HG03025 (cell line): Measurements from ENCODE around the gene CDK8.
"Not testable (repeated sequence)": the region's sequence is repeated elsewhere in the genome, so short reads cannot be mapped to it uniquely, and the experiment has no call there.

Source experiments
- ATAC-seq: cut with Tn5 transposase; IDR thresholded peaks from one replicate; pipeline ENCODE4 v1.9.1; 2021; ENCODE audit warnings: mild to moderate bottlenecking, moderate library complexity; ENCODE audit not compliant: unreplicated experiment, low FRiP score

The CDK8 gene

GRCh38 chr13:26252006-26252405 lies 1.9 kb upstream of the CDK8 start:
- not testable (repeated sequence) for ATAC-seq

- ATAC-seq, result no peak
Measured at GRCh38 chr13:26253262-26253786, 605 bp upstream of the CDK8 start.

DNA sequence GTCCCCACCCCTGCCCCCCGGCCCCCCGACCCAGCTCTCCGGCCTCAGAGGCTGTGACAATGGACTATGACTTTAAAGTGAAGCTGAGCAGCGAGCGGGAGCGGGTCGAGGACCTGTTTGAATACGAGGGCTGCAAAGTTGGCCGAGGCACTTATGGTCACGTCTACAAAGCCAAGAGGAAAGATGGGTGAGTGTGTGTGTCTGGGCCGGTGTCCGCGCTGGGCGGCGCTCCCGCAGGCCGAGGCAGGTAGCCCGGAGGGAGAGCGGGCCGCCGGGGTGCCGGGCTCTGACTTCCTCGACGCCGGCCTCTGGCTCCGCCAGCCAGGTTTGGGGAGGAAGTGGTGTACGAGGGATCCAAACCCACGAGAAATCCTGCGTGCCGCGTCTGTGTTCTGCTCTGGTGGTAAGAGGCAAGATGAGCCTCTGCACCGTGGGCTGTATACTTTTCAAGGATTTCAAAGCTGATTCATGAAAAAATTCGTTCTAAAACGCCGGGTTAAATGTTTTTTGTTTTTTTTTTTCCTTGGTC lies 718 bp downstream of the CDK8 start:
- peak; percentile 29 for ATAC-seq

DNA sequence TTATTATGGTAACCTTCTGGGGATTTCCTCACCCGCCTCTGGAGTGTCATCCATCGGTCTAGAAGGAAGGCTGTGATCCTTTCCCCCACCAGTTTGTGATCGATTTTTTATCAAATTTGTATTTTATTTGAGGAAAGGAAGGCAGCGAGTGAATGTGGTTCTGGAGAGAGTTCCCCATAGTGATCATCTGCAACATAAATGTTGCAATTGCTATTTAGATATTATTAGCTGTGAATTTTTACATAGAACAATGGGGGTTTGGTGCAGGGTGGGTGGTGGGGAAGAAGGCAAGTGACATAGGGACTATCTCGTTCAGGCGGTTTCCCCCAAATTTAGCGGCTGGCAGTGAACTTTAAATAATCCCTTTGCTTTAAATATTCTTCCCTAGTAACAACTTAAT lies 1.2 kb downstream of the CDK8 start:
- no peak for ATAC-seq

- ATAC-seq, result no peak
Measured at GRCh38 chr13:26255691-26256277, 1.9 kb downstream of the CDK8 start.

GRCh38 chr13:26257049-26257448 lies 3.1 kb downstream of the CDK8 start:
- ATAC-seq, result no peak

- no peak for ATAC-seq
Measured at GRCh38 chr13:26259634-26260033, 5.7 kb downstream of the CDK8 start.

- no peak for ATAC-seq
Measured at GRCh38 chr13:26262156-26262555, 8.2 kb downstream of the CDK8 start.

DNA sequence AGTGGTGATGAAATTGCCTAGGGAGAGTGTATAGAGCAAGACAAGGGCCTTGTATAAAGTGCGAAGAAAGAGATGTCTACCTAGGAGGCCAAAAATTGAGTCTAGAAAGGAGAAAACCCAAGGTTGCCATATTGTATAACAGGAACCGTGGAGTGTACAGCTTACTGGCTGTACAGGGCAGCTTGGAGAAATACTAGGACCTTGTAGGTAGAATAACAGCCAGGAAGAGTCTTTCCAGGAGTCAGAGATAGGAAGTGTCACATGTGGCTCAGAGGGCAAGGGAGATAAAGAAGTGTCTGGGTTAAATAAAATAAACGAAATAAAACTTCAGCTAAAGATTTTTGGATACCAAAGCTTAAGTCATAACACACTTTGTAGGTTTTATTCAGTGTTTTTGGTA lies 12.4 kb downstream of the CDK8 start:
- ATAC-seq, result no peak

DNA sequence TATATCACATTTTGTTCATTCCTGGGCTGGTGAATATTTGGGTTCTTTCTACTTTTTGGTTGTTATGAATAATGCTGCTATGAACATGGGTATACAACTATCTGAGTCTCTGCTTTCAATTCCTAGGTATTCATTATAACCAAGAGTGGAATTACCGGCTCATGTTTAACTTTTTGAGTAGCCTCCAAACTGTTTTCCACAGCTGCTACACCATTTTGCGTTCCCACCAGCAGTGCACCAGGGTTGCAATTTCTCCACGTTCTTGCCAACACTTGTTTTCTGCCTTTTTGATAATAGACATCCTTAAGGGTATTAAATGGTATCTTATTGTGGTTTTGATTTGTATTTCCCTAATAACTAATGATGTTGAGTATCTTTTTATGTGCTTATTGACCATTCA lies 16.8 kb downstream of the CDK8 start:
- no peak for ATAC-seq

GRCh38 chr13:26272621-26273020 lies 18.7 kb downstream of the CDK8 start:
- ATAC-seq, result no peak

DNA sequence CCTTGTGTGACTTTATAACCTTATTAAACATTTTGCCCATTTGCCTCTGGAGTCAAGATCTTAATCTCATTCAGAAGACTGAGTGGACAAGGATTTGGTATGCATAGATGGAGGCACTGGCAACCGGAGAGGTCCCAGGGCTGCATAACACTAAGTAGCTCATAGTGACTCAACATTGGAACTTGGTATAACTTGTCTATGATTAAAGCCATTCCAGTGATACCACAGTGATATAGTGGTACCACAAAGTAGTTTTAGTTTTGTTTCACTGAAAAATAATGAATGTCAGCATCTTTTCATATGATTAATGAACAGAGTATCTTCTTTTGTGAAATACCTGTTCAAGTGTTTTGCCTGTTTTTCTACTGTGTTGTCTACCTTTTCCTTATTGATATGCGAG lies 26.4 kb downstream of the CDK8 start:
- no peak for ATAC-seq

- no peak for ATAC-seq
Measured at GRCh38 chr13:26280822-26281221, 26.9 kb downstream of the CDK8 start.

DNA sequence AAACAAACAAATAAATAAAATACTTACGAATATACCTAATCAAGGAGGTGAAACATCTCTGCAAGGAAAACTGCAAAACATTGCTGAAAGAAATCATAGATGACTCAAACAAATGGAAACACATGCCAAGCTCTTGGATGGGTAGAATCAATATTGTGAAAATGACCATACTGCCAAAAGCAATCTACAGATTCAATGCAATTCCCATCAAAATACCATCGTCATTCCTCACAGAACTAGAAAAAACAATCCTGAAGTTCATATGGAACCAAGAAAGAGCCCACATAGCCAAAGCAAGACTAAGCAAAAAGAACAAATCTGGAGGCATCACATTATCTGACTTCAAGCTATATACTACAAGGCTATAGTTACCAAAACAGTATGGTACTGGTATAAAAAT lies 32.0 kb downstream of the CDK8 start:
- ATAC-seq, result not testable (repeated sequence)

GRCh38 chr13:26288838-26289237 lies 34.9 kb downstream of the CDK8 start:
- ATAC-seq, result not testable (repeated sequence)

DNA sequence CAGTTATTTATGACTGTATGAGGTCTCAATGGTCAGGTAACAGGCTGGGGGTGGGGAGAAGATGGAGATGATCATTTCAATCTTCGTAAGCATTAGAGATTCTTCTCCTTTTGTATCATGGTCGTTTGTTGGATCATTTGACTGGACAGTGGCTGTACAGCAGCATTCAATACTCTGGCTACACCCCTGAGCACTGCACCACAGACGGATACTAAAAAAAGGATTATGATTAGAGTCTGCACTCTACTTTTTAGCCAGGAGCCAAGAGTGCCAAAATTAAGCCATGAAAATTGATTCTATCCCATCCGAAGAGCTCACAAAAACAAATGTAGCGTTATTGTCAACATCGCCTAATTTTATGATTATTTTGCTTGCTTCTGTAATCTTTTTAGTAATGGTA lies 41.9 kb downstream of the CDK8 start:
- no peak for ATAC-seq

GRCh38 chr13:26299168-26299750 lies 45.3 kb downstream of the CDK8 start:
- no peak for ATAC-seq

DNA sequence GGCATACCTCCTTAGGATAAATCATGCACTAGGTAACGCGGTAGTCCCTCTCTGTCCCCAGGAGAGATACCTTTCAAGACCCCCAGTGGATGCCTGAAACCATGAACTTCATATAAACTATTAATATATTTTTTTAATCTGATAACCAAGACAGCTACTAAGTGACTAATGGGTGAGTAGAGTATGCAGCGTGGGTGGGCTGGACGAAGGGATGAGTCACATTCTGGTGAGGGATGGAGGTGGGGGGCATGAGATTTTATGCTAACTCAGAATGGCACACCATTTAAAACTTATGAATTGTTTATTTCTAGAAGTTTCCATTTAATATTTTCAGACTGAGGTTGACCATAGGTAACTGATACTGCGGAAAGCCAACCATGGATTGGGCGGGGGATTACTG lies 46.2 kb downstream of the CDK8 start:
- no peak for ATAC-seq

DNA sequence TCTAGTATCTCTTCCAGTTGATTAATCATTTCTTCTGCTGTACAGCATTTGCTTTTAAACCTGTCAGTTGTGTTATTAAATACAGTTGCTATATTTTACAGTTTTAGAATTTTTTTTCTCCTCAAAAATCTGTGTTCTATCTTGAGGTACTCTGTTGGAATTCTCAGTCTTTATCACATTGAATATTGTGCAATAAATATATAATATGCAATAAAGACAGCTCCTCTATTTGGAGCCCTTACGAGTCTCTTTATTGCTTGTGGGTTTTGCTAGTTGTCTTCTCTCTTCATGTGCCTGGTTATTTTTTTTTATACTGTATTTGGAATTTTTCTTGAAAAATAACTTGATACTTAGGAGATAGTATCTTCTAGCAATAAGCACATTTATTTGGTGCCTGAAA lies 51.7 kb downstream of the CDK8 start:
- ATAC-seq, result no peak

GRCh38 chr13:26307701-26308100 lies 53.8 kb downstream of the CDK8 start:
- no peak for ATAC-seq

DNA sequence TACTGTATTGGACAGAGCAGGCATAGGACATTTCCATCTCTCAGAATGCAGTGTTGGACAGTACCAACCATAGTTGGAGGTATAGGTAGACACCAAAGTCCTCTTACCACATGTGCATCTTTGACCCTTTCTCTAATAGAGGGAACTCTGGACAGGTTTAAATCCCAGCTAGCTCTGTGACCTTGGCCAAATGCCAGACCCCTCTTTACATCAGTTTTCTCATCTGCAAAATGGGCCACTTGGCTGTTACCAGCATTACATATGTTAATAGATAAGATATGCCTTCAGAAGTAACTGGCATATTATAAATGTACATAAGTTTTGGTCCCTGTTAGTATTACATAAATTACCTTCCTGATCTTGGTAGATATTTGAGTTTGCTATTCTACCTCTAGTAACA lies 54.3 kb downstream of the CDK8 start:
- ATAC-seq, result no peak

GRCh38 chr13:26308836-26309235 lies 54.9 kb downstream of the CDK8 start:
- ATAC-seq, result no peak
